ENCODE data around the gene QKI.

QKI gene

GRCh38 chr6:163398815-163399214 is 15.7 kb upstream of the QKI start:
- no peak for TF ChIP-seq CTCF (conservative IDR thresholded peaks at IDR 0.05; ENCODE audit: low read depth, low read length)
- no peaks in the 10 kb centered on the region for H3K27me3 ChIP-seq (ENCODE audit: insufficient read depth, low read depth)
- H3K4me2 ChIP-seq: no peak overlapping the region
- H3K9ac ChIP-seq: no peak overlapping the region
- H3K4me1 ChIP-seq (ENCODE audit: low read depth, poor library complexity, severe bottlenecking): no peaks in the 10 kb centered on the region
- H2AFZ ChIP-seq (ENCODE audit: low read depth): no peak overlapping the region
- no peaks in the 10 kb centered on the region for H4K20me1 ChIP-seq (ENCODE audit: insufficient read depth)
- H3K27ac ChIP-seq: no peak overlapping the region
- H3K79me2 ChIP-seq (ENCODE audit: insufficient read depth, low read depth): no peaks in the 10 kb centered on the region
- H3K4me3 ChIP-seq (IDR thresholded peaks at IDR 0.05; ENCODE audit: insufficient read depth, low read depth, low read length): no peak overlapping the region
- no peaks in the 10 kb centered on the region for H3K36me3 ChIP-seq (ENCODE audit: insufficient read depth)

GRCh38 chr6:163400509-163400908 is 14.0 kb upstream of the QKI start:
- Histone ChIP-seq H3K4me2 (no peak overlapping the region), H3K79me2 (ENCODE audit: insufficient read depth, low read depth) (no peaks in the 10 kb centered on the region), H3K4me3 (IDR thresholded peaks at IDR 0.05; ENCODE audit: insufficient read depth, low read depth, low read length) (no peak overlapping the region), H3K27me3 (ENCODE audit: insufficient read depth, low read depth) (no peaks in the 10 kb centered on the region), H4K20me1 (ENCODE audit: insufficient read depth) (no peaks in the 10 kb centered on the region), H2AFZ (ENCODE audit: low read depth) (no peak overlapping the region), H3K27ac (no peak overlapping the region), H3K4me1 (ENCODE audit: low read depth, poor library complexity, severe bottlenecking) (no peaks in the 10 kb centered on the region), H3K36me3 (ENCODE audit: insufficient read depth) (no peaks in the 10 kb centered on the region), H3K9ac (no peak overlapping the region)
- TF ChIP-seq CTCF (conservative IDR thresholded peaks at IDR 0.05; ENCODE audit: low read depth, low read length): no peak

GRCh38 chr6:163401039-163401885 is 13.3 kb upstream of the QKI start:
- Histone ChIP-seq H3K4me3 (IDR thresholded peaks at IDR 0.05; ENCODE audit: insufficient read depth, low read depth, low read length) (no peak overlapping the region), H3K9ac (no peak overlapping the region), H3K4me2 (no peak overlapping the region), H3K79me2 (ENCODE audit: insufficient read depth, low read depth) (no peaks in the 10 kb centered on the region), H4K20me1 (ENCODE audit: insufficient read depth) (no peaks in the 10 kb centered on the region), H2AFZ (ENCODE audit: low read depth) (no peak overlapping the region), H3K27me3 (ENCODE audit: insufficient read depth, low read depth) (no peaks in the 10 kb centered on the region), H3K36me3 (ENCODE audit: insufficient read depth) (no peaks in the 10 kb centered on the region), H3K4me1 (ENCODE audit: low read depth, poor library complexity, severe bottlenecking) (no peaks in the 10 kb centered on the region), H3K27ac (no peak overlapping the region)
- TF ChIP-seq CTCF (conservative IDR thresholded peaks at IDR 0.05; ENCODE audit: low read depth, low read length): no peak

GRCh38 chr6:163402616-163403015 is 11.9 kb upstream of the QKI start:
- H3K36me3 ChIP-seq (ENCODE audit: insufficient read depth): no peaks in the 10 kb centered on the region
- H4K20me1 ChIP-seq (ENCODE audit: insufficient read depth): no peaks in the 10 kb centered on the region
- no peak overlapping the region for H3K4me3 ChIP-seq (IDR thresholded peaks at IDR 0.05; ENCODE audit: insufficient read depth, low read depth, low read length)
- no peak overlapping the region for H3K4me2 ChIP-seq
- no peaks in the 10 kb centered on the region for H3K79me2 ChIP-seq (ENCODE audit: insufficient read depth, low read depth)
- H3K27me3 ChIP-seq (ENCODE audit: insufficient read depth, low read depth): no peaks in the 10 kb centered on the region
- H3K9ac ChIP-seq: no peak overlapping the region
- H3K4me1 ChIP-seq (ENCODE audit: low read depth, poor library complexity, severe bottlenecking): no peaks in the 10 kb centered on the region
- no peak overlapping the region for H2AFZ ChIP-seq (ENCODE audit: low read depth)
- no peak for TF ChIP-seq CTCF (conservative IDR thresholded peaks at IDR 0.05; ENCODE audit: low read depth, low read length)
- H3K27ac ChIP-seq: no peak overlapping the region
